GM12865 (cell line): ENCODE data around the gene AK2.

Source experiments
- DNase-seq: peaks from one replicate; pipeline ENCODE4 v3.0.0; 2010; ENCODE audit warnings: low read depth
- H3K4me3 ChIP-seq: 2 replicates; pipeline ENCODE4 v1.5.1; 2011; ENCODE audit warnings: mild to moderate bottlenecking, low read depth, low read length, control low read depth
- CTCF ChIP-seq: IDR thresholded peaks from 2 replicates; pipeline ENCODE4 v1.5.1; 2011; ENCODE audit warnings: low read length, control low read depth, low read depth, inconsistent platforms; ENCODE audit not compliant: insufficient read depth; ENCODE audit errors: missing control alignments

AK2 gene

GRCh38 chr1:32958827-32959226 lies 77.9 kb downstream of the AK2 start:
- no peak for DNase-seq
- TF ChIP-seq CTCF = no peak
- H3K4me3 ChIP-seq = no peak overlapping the region
